GM19395 (cell line): ENCODE measurements around the gene HIVEP1.
"Not testable (repeated sequence)": the region's sequence is repeated elsewhere in the genome, so short reads cannot be mapped to it uniquely, and the experiment has no call there.

Source experiments
- ATAC-seq: cut with Tn5 transposase; IDR thresholded peaks from one replicate; pipeline ENCODE4 v1.9.1; 2021; ENCODE audit warnings: mild to moderate bottlenecking, moderate library complexity; ENCODE audit not compliant: unreplicated experiment

HIVEP1 gene

GRCh38 chr6:12150812-12151432 is 138.8 kb downstream of the HIVEP1 start:
- no peak for ATAC-seq

GRCh38 chr6:12151433-12151820 is 139.3 kb downstream of the HIVEP1 start:
- ATAC-seq, result no peak

- ATAC-seq, result no peak
These were observed 140.2 kb downstream of the HIVEP1 start for GRCh38 chr6:12152023-12152970.

- not testable (repeated sequence) for ATAC-seq
These were observed 143.7 kb downstream of the HIVEP1 start for GRCh38 chr6:12155769-12156168.

- ATAC-seq, result no peak
These were observed 146.7 kb downstream of the HIVEP1 start for GRCh38 chr6:12158686-12159415.

- no peak for ATAC-seq
These were observed 148.2 kb downstream of the HIVEP1 start for GRCh38 chr6:12160326-12160725.

GRCh38 chr6:12162213-12162612 is 150.1 kb downstream of the HIVEP1 start:
- ATAC-seq, result no peak

- ATAC-seq, result no peak
These were observed 151.0 kb downstream of the HIVEP1 start for GRCh38 chr6:12163149-12163548.

GRCh38 chr6:12163744-12164507 is 151.8 kb downstream of the HIVEP1 start:
- no peak for ATAC-seq

- ATAC-seq, result no peak
These were observed 152.3 kb downstream of the HIVEP1 start for GRCh38 chr6:12164508-12164770.

GRCh38 chr6:12165297-12165696 is 153.2 kb downstream of the HIVEP1 start:
- ATAC-seq, result no peak

- ATAC-seq, result no peak
These were observed 153.7 kb downstream of the HIVEP1 start for GRCh38 chr6:12165722-12166280.

GRCh38 chr6:12169377-12169776 is 157.3 kb downstream of the HIVEP1 start:
- no peak for ATAC-seq

- no peak for ATAC-seq
These were observed 158.4 kb downstream of the HIVEP1 start for GRCh38 chr6:12170351-12171092.

- no peak for ATAC-seq
These were observed 159.6 kb downstream of the HIVEP1 start for GRCh38 chr6:12171717-12172116.

- ATAC-seq, result no peak
These were observed 160.5 kb downstream of the HIVEP1 start for GRCh38 chr6:12172572-12172971.

- ATAC-seq, result no peak
These were observed 161.1 kb downstream of the HIVEP1 start for GRCh38 chr6:12173181-12173580.

- ATAC-seq, result no peak
These were observed 161.5 kb downstream of the HIVEP1 start for GRCh38 chr6:12173661-12174060.

- ATAC-seq, result no peak
These were observed 162.8 kb downstream of the HIVEP1 start for GRCh38 chr6:12174878-12175277.

GRCh38 chr6:12175626-12176025 is 163.5 kb downstream of the HIVEP1 start:
- ATAC-seq, result no peak
